Measurements from ENCODE around the gene MRPL54. TPM values are rescaled to one million over a fixed set of nuclear protein-coding genes. Genes with fewer than 3 reads are reported as not detected.

Gene MRPL54
- total RNA-seq, 1 donor from 2014 or later: 43.5 TPM

- Histone ChIP-seq H3K27ac (ENCODE audit: low read depth, low read length) (no peak overlapping the region), H4K20me1 (ENCODE audit: insufficient read depth, low read length) (no peaks in the 10 kb centered on the region), H3K9ac (ENCODE audit: low read length) (no peak overlapping the region), H3K9me3 (ENCODE audit: insufficient read depth, low read depth, low read length) (peaks cover 22% of the 10 kb centered on the region), H3K36me3 (ENCODE audit: insufficient read depth, low read length) (no peaks in the 10 kb centered on the region), H3K27me3 (ENCODE audit: insufficient read depth, low read length) (peaks cover 7% of the 10 kb centered on the region), H3K4me1 (ENCODE audit: insufficient read depth, low read length) (no peaks in the 10 kb centered on the region), H3K4me2 (ENCODE audit: low read length) (no peak overlapping the region), H3K79me2 (ENCODE audit: insufficient read depth, low read length) (no peaks in the 10 kb centered on the region), H2AFZ (ENCODE audit: low read depth, low read length) (no peak overlapping the region), H3K4me3 (ENCODE audit: insufficient read depth, low read depth, low read length) (no peak overlapping the region)
- Mint-ChIP-seq H3K4me3 (ENCODE audit: unreplicated experiment) (no peak overlapping the region), H3K4me1 (ENCODE audit: low read depth, unreplicated experiment) (no peaks in the 10 kb centered on the region), H3K27me3 (ENCODE audit: low read depth, unreplicated experiment) (peaks cover 11% of the 10 kb centered on the region), H3K36me3 (ENCODE audit: low read depth, unreplicated experiment) (peaks cover 9% of the 10 kb centered on the region), H3K9me3 (ENCODE audit: unreplicated experiment) (peaks cover 21% of the 10 kb centered on the region), H3K27ac (ENCODE audit: unreplicated experiment) (no peak overlapping the region)
- FAIRE-seq: no peak
- no peak for DNase-seq (ENCODE audit: low read depth)
- TF ChIP-seq EZH2 (IDR thresholded peaks at IDR 0.05; ENCODE audit: insufficient read depth, low read length) (no peak), CTCF (IDR thresholded peaks at IDR 0.05; ENCODE audit: insufficient read depth, low read depth, low read length) (no peak)
Measured at GRCh38 chr19:3783660-3784584, 21.4 kb downstream of the MRPL54 start.

GRCh38 chr19:3784607-3785450 is 22.3 kb downstream of the MRPL54 start:
- no peaks in the 10 kb centered on the region for H3K36me3 ChIP-seq (ENCODE audit: insufficient read depth, low read length)
- peaks cover 20% of the 10 kb centered on the region for H3K27me3 Mint-ChIP-seq (ENCODE audit: low read depth, unreplicated experiment)
- DNase-seq (ENCODE audit: low read depth): no peak
- no peaks in the 10 kb centered on the region for H3K79me2 ChIP-seq (ENCODE audit: insufficient read depth, low read length)
- peaks cover 22% of the 10 kb centered on the region for H3K9me3 ChIP-seq (ENCODE audit: insufficient read depth, low read depth, low read length)
- H3K36me3 Mint-ChIP-seq (ENCODE audit: low read depth, unreplicated experiment): peaks cover 9% of the 10 kb centered on the region
- H3K27ac ChIP-seq (ENCODE audit: low read depth, low read length): no peak overlapping the region
- H3K9me3 Mint-ChIP-seq (ENCODE audit: unreplicated experiment): peaks cover 22% of the 10 kb centered on the region
- no peak overlapping the region for H3K4me3 ChIP-seq (ENCODE audit: insufficient read depth, low read depth, low read length)
- no peak overlapping the region for H3K27ac Mint-ChIP-seq (ENCODE audit: unreplicated experiment)
- H3K4me3 Mint-ChIP-seq (ENCODE audit: unreplicated experiment): peak overlapping the region; percentile 47
- no peak overlapping the region for H2AFZ ChIP-seq (ENCODE audit: low read depth, low read length)
- H3K27me3 ChIP-seq (ENCODE audit: insufficient read depth, low read length): peaks cover 7% of the 10 kb centered on the region
- H3K4me1 Mint-ChIP-seq (ENCODE audit: low read depth, unreplicated experiment): no peaks in the 10 kb centered on the region
- H3K4me2 ChIP-seq (ENCODE audit: low read length): no peak overlapping the region
- no peak overlapping the region for H3K9ac ChIP-seq (ENCODE audit: low read length)
- H3K4me1 ChIP-seq (ENCODE audit: insufficient read depth, low read length): no peaks in the 10 kb centered on the region
- H4K20me1 ChIP-seq (ENCODE audit: insufficient read depth, low read length): no peaks in the 10 kb centered on the region
- no peak for TF ChIP-seq CTCF (IDR thresholded peaks at IDR 0.05; ENCODE audit: insufficient read depth, low read depth, low read length)
- no peak for TF ChIP-seq EZH2 (IDR thresholded peaks at IDR 0.05; ENCODE audit: insufficient read depth, low read length)
- FAIRE-seq: no peak
